Stimulated activated memory B cell treated with anti-CD40 and anti-IgM and Interleukin-4, amounts not matched to agents 10 μg/mL and 1 μg/mL and 100 μg/mL, for 72 hours (primary cell): ENCODE measurements around the gene KRT14.

ENCODE experiments used
- ATAC-seq: fragments of 150-1000 bp; cut with Tn5 transposase; 2 replicates; pipeline ENCODE4 v1.10.0; 2021
- H3K27ac Mint-ChIP-seq: one replicate; pipeline ENCODE4 v1.8.0; 2022; ENCODE audit warnings: mild to moderate bottlenecking, mixed read lengths
- H3K27me3 Mint-ChIP-seq: one replicate; pipeline ENCODE4 v1.8.0; 2022; ENCODE audit warnings: mixed read lengths
- H3K36me3 Mint-ChIP-seq: one replicate; pipeline ENCODE4 v1.8.0; 2022; ENCODE audit warnings: mixed read lengths
- H3K4me1 Mint-ChIP-seq: one replicate; pipeline ENCODE4 v1.8.0; 2022; ENCODE audit warnings: mixed read lengths
- H3K4me3 Mint-ChIP-seq: one replicate; pipeline ENCODE4 v1.8.0; 2022; ENCODE audit warnings: mild to moderate bottlenecking, moderate library complexity, mixed read lengths
- H3K9me3 Mint-ChIP-seq: one replicate; pipeline ENCODE4 v1.8.0; 2022; ENCODE audit warnings: mixed read lengths

KRT14 gene

GRCh38 chr17:41539071-41539492 lies 47.6 kb downstream of the KRT14 start:
- Mint-ChIP-seq H3K27ac (no peak overlapping the region), H3K36me3 (no peaks in the 10 kb centered on the region), H3K4me1 (no peaks in the 10 kb centered on the region), H3K4me3 (no peak overlapping the region), H3K9me3 (no peaks in the 10 kb centered on the region), H3K27me3 (peaks cover 37% of the 10 kb centered on the region)
- ATAC-seq = no peak

- H3K27me3 Mint-ChIP-seq = peaks cover 42% of the 10 kb centered on the region
- H3K36me3 Mint-ChIP-seq = no peaks in the 10 kb centered on the region
- no peak for ATAC-seq
- H3K4me1 Mint-ChIP-seq = no peaks in the 10 kb centered on the region
- H3K4me3 Mint-ChIP-seq = no peak overlapping the region
- no peak overlapping the region for H3K27ac Mint-ChIP-seq
- no peaks in the 10 kb centered on the region for H3K9me3 Mint-ChIP-seq
These were observed 48.1 kb downstream of the KRT14 start for GRCh38 chr17:41538565-41538991.

- no peaks in the 10 kb centered on the region for H3K36me3 Mint-ChIP-seq
- no peak overlapping the region for H3K27ac Mint-ChIP-seq
- H3K4me1 Mint-ChIP-seq = no peaks in the 10 kb centered on the region
- no peaks in the 10 kb centered on the region for H3K9me3 Mint-ChIP-seq
- H3K27me3 Mint-ChIP-seq = peaks cover 48% of the 10 kb centered on the region
- H3K4me3 Mint-ChIP-seq = no peak overlapping the region
- no peak for ATAC-seq
These were observed 48.7 kb downstream of the KRT14 start for GRCh38 chr17:41537990-41538389.

GRCh38 chr17:41537614-41537954 lies 49.1 kb downstream of the KRT14 start:
- Mint-ChIP-seq H3K4me1 (no peaks in the 10 kb centered on the region), H3K27me3 (peaks cover 52% of the 10 kb centered on the region), H3K27ac (no peak overlapping the region), H3K4me3 (no peak overlapping the region), H3K36me3 (no peaks in the 10 kb centered on the region), H3K9me3 (no peaks in the 10 kb centered on the region)
- ATAC-seq = no peak

- Mint-ChIP-seq H3K4me1 (no peaks in the 10 kb centered on the region), H3K4me3 (no peak overlapping the region), H3K27ac (no peak overlapping the region), H3K9me3 (no peaks in the 10 kb centered on the region), H3K27me3 (peaks cover 58% of the 10 kb centered on the region), H3K36me3 (no peaks in the 10 kb centered on the region)
- peak; percentile 18 for ATAC-seq
These were observed 49.7 kb downstream of the KRT14 start for GRCh38 chr17:41536741-41537613.

GRCh38 chr17:41535764-41536481 lies 50.8 kb downstream of the KRT14 start:
- Mint-ChIP-seq H3K36me3 (no peaks in the 10 kb centered on the region), H3K4me1 (no peaks in the 10 kb centered on the region), H3K9me3 (no peaks in the 10 kb centered on the region), H3K4me3 (no peak overlapping the region), H3K27me3 (peaks cover 65% of the 10 kb centered on the region), H3K27ac (no peak overlapping the region)
- ATAC-seq = peak; percentile 11

- Mint-ChIP-seq H3K27ac (no peak overlapping the region), H3K4me3 (no peak overlapping the region), H3K27me3 (peaks cover 71% of the 10 kb centered on the region), H3K4me1 (no peaks in the 10 kb centered on the region), H3K36me3 (no peaks in the 10 kb centered on the region), H3K9me3 (no peaks in the 10 kb centered on the region)
- ATAC-seq = no peak
These were observed 51.7 kb downstream of the KRT14 start for GRCh38 chr17:41534899-41535546.

GRCh38 chr17:41533613-41534012 lies 53.1 kb downstream of the KRT14 start:
- no peaks in the 10 kb centered on the region for H3K36me3 Mint-ChIP-seq
- no peak overlapping the region for H3K27ac Mint-ChIP-seq
- peaks cover 81% of the 10 kb centered on the region for H3K27me3 Mint-ChIP-seq
- no peak overlapping the region for H3K4me3 Mint-ChIP-seq
- no peak for ATAC-seq
- H3K9me3 Mint-ChIP-seq = no peaks in the 10 kb centered on the region
- H3K4me1 Mint-ChIP-seq = peaks cover 1% of the 10 kb centered on the region

- Mint-ChIP-seq H3K4me1 (peaks cover 7% of the 10 kb centered on the region), H3K36me3 (no peaks in the 10 kb centered on the region), H3K27me3 (peaks cover 83% of the 10 kb centered on the region), H3K4me3 (no peak overlapping the region), H3K9me3 (no peaks in the 10 kb centered on the region), H3K27ac (no peak overlapping the region)
- no peak for ATAC-seq
These were observed 53.6 kb downstream of the KRT14 start for GRCh38 chr17:41532947-41533570.
